ENCODE data around the gene PINK1.

PINK1 gene

DNA sequence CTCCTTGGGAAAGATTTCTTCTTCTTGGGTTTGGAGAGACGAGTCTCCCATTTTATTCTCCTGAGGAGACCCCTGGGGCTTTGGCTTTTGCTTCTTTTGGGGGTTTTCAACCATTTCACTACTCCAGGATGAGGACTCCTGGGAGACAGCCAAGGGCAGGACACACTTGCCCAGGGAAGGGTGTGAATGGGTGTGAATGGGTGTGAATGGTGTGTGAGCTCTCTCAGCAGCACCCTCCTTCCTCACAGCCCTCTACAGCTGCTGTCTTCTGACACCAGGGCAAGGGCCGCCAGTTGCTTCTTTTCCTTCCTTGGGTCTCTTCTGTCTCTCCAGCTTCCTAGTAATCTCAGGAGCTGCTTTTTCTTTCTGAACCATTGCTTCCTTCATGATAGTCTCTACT is 60.4 kb downstream of the PINK1 start:
- in situ Hi-C loops (cut with HindIII; ENCODE audit: low sequenced_read_pairs) = no loop called here
- no peak overlapping the region for H3K4me3 ChIP-seq (ENCODE audit: low read depth, low read length)
- no peak for DNase-seq (ENCODE audit: low read depth)
- TF ChIP-seq, protein P1, sequence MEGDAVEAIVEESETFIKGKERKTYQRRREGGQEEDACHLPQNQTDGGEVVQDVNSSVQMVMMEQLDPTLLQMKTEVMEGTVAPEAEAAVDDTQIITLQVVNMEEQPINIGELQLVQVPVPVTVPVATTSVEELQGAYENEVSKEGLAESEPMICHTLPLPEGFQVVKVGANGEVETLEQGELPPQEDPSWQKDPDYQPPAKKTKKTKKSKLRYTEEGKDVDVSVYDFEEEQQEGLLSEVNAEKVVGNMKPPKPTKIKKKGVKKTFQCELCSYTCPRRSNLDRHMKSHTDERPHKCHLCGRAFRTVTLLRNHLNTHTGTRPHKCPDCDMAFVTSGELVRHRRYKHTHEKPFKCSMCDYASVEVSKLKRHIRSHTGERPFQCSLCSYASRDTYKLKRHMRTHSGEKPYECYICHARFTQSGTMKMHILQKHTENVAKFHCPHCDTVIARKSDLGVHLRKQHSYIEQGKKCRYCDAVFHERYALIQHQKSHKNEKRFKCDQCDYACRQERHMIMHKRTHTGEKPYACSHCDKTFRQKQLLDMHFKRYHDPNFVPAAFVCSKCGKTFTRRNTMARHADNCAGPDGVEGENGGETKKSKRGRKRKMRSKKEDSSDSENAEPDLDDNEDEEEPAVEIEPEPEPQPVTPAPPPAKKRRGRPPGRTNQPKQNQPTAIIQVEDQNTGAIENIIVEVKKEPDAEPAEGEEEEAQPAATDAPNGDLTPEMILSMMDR (IDR thresholded peaks at IDR 0.05; ENCODE audit: low read depth, low read length, missing control alignments) = no peak

DNA sequence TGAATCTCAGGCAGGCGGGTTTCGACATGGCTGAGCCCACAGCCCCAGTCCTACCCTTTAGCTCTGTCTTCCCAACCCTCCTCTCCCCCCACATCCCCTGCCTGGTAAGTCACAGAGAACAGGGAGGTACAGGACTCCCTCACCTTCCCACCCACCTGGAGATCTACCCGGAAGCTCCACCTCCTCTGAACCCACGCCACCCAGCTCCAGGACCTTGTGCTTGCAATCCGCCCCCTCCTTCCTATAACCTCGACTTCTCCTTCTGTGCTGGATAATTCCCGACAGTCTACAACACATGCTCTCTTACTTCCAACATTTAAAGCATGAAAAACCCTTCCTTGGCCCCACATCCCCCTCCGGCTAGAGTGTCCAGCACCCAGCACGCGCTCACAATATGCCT is 62.3 kb downstream of the PINK1 start:
- TF ChIP-seq, protein P1 (IDR thresholded peaks at IDR 0.05; ENCODE audit: low read depth, low read length, missing control alignments) = no peak
- H3K4me3 ChIP-seq (ENCODE audit: low read depth, low read length) = no peak overlapping the region
- in situ Hi-C loops (cut with HindIII; ENCODE audit: low sequenced_read_pairs) = no loop called here
- DNase-seq (ENCODE audit: low read depth) = no peak

DNA sequence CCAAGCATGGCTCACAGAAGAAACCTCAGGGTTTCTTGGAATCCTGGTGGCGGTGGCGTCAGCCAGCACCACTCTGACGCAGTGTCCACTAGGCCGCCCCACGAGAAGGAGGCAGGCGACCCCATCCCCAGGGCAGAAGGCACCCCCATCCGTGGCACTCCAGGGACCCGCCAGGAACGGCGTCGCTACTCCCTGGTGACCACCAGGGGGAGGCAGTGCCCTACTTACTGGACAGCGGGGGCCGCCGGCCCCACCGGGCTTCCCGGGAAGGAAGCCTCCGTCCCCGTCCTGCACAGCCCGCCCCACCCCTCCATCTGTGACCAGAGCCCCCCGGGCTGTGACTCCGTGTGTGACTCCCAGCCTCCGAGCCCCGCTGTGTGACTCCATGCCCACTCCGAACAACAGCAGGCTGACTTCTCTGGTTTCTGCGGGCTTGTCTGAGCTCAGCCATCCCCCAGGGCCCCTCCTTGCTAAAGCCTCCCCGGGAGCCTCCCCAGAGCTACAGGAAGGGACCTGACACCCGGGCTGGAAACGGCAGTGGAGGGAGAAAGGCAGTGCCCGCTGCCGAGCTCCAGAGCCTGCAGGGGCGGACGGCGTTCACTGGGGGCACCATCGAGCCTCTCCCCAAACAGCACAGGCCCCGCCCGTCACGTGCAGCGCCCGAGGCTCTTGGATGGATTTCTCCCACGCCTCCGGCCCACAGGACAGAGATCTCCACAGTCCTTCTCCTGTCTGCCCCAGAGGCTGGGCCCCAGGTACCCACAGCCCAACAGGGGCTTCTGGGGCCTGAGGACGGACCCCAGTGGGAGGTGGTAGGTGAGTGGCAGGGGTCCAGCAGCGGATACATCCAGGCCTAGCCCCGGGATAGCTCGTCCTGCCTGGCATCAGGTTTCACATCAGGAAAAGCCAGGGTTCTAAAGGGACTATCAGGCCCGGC is 63.4 kb downstream of the PINK1 start:
- in situ Hi-C loops (cut with HindIII; ENCODE audit: low sequenced_read_pairs) = no loop called here
- TF ChIP-seq, protein P1 (IDR thresholded peaks at IDR 0.05; ENCODE audit: low read depth, low read length, missing control alignments) = peak; percentile 70
- peak overlapping the region; percentile 53 for H3K4me3 ChIP-seq (ENCODE audit: low read depth, low read length)
- peak; percentile 64 for DNase-seq (ENCODE audit: low read depth)

GRCh38 chr1:20697563-20697962 is 64.3 kb downstream of the PINK1 start:
- no peak for DNase-seq (ENCODE audit: low read depth)
- in situ Hi-C loops (cut with HindIII; ENCODE audit: low sequenced_read_pairs) = no loop called here
- no peak overlapping the region for H3K4me3 ChIP-seq (ENCODE audit: low read depth, low read length)
- TF ChIP-seq, protein P1 (IDR thresholded peaks at IDR 0.05; ENCODE audit: low read depth, low read length, missing control alignments) = no peak

- H3K4me3 ChIP-seq (ENCODE audit: low read depth, low read length) = no peak overlapping the region
- in situ Hi-C loops (cut with HindIII; ENCODE audit: low sequenced_read_pairs) = no loop called here
- TF ChIP-seq, protein P1 (IDR thresholded peaks at IDR 0.05; ENCODE audit: low read depth, low read length, missing control alignments) = no peak
- DNase-seq (ENCODE audit: low read depth) = peak; percentile 12
These were observed 65.1 kb downstream of the PINK1 start for GRCh38 chr1:20698195-20698910.

GRCh38 chr1:20699558-20699957 is 66.3 kb downstream of the PINK1 start:
- in situ Hi-C loops (cut with HindIII; ENCODE audit: low sequenced_read_pairs) = no loop called here
- TF ChIP-seq, protein P1 (IDR thresholded peaks at IDR 0.05; ENCODE audit: low read depth, low read length, missing control alignments) = no peak
- no peak overlapping the region for H3K4me3 ChIP-seq (ENCODE audit: low read depth, low read length)
- no peak for DNase-seq (ENCODE audit: low read depth)
